ENCODE results near the gene WDR83. TPM values are rescaled to one million over a fixed set of nuclear protein-coding genes. Genes with fewer than 3 reads are reported as not detected.

The WDR83 gene
- total RNA-seq, 2 donors from 2014 or later, result 10.1 to 11.6 TPM

GRCh38 chr19:12715102-12715501 is 48.5 kb downstream of the WDR83 start:
- Histone ChIP-seq H3K9me3 (no peaks in the 10 kb centered on the region), H3K4me3 (no peak overlapping the region), H3K36me3 (peaks cover 80% of the 10 kb centered on the region), H3K4me1 (peaks cover 0 to 6% of the 10 kb centered on the region in 2 donors), H3K27me3 (no peaks in the 10 kb centered on the region), H3K27ac (no peak overlapping the region)
- no peak for TF ChIP-seq CTCF (IDR thresholded peaks at IDR 0.05)
- DNase-seq (ENCODE audit: low spot score), result no peak

GRCh38 chr19:12715929-12716328 is 49.3 kb downstream of the WDR83 start:
- no peaks in the 10 kb centered on the region for H3K27me3 ChIP-seq
- H3K4me1 ChIP-seq, result peaks cover 0 to 15% of the 10 kb centered on the region in 2 donors
- DNase-seq (ENCODE audit: low spot score), result no peak
- H3K36me3 ChIP-seq, result peaks cover 71% of the 10 kb centered on the region
- no peak overlapping the region for H3K27ac ChIP-seq
- TF ChIP-seq CTCF (IDR thresholded peaks at IDR 0.05), result no peak
- no peak overlapping the region for H3K4me3 ChIP-seq
- no peaks in the 10 kb centered on the region for H3K9me3 ChIP-seq

- peak overlapping the region in 1 of 2 donors; percentile 83 for H3K4me3 ChIP-seq
Observed at GRCh38 chr19:12720296-12720695, 53.7 kb downstream of the WDR83 start.

GRCh38 chr19:12720851-12721655 is 54.4 kb downstream of the WDR83 start:
- Histone ChIP-seq H3K27ac (peak overlapping the region; percentile 97), H3K36me3 (peaks cover 24% of the 10 kb centered on the region), H3K4me3 (peak overlapping the region; percentile 64 to 83), H3K27me3 (no peaks in the 10 kb centered on the region), H3K9me3 (no peaks in the 10 kb centered on the region), H3K4me1 (peaks cover 0 to 40% of the 10 kb centered on the region in 2 donors)
- TF ChIP-seq CTCF (IDR thresholded peaks at IDR 0.05), result no peak
- no peak for DNase-seq (ENCODE audit: low spot score)

More at GRCh38 chr19:12720296-12720695, 53.7 kb downstream of the WDR83 start:
- no peaks in the 10 kb centered on the region for H3K27me3 ChIP-seq
- H3K9me3 ChIP-seq, result no peaks in the 10 kb centered on the region
- no peak for DNase-seq (ENCODE audit: low spot score)
- TF ChIP-seq CTCF (IDR thresholded peaks at IDR 0.05), result no peak
- H3K4me1 ChIP-seq, result peaks cover 0 to 40% of the 10 kb centered on the region in 2 donors
- H3K36me3 ChIP-seq, result peaks cover 31% of the 10 kb centered on the region
- H3K27ac ChIP-seq, result peak overlapping the region in 1 of 2 donors; percentile 97

- Histone ChIP-seq H3K4me3 (peak overlapping the region; percentile 64 to 83), H3K36me3 (peaks cover 18% of the 10 kb centered on the region), H3K9me3 (no peaks in the 10 kb centered on the region), H3K27ac (peak overlapping the region; percentile 97), H3K27me3 (no peaks in the 10 kb centered on the region), H3K4me1 (peaks cover 0 to 40% of the 10 kb centered on the region in 2 donors)
- DNase-seq (ENCODE audit: low spot score), result no peak
- no peak for TF ChIP-seq CTCF (IDR thresholded peaks at IDR 0.05)
Observed at GRCh38 chr19:12721656-12722565, 55.3 kb downstream of the WDR83 start.
